ENCODE results near the gene CIAO3.

Gene CIAO3

DNA sequence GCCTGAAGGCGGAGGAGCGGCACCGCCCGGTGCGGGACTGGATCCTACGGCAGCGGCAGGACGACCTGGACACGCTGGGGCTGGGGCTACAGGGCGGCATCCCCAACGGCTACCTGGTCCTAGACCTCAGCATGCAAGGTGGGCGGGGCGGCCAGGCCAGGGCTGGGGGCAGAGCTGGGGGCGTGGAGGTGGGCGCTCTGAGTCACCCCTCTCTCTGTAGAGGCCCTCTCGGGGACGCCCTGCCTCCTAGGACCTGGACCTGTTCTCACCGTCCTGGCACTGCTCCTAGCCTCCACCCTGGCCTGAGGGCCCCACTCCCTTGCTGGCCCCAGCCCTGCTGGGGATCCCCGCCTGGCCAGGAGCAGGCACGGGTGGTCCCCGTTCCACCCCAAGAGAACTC lies 27.6 kb upstream of the CIAO3 start:
- no peak overlapping the region for H3K4me3 ChIP-seq (replicated peaks in 1 of 2; ENCODE audit: low read depth in 2 of 2, low read length in 2 of 2)
- no peak for DNase-seq (ENCODE audit: low read depth in 2 of 2)
- TF ChIP-seq, protein P1, sequence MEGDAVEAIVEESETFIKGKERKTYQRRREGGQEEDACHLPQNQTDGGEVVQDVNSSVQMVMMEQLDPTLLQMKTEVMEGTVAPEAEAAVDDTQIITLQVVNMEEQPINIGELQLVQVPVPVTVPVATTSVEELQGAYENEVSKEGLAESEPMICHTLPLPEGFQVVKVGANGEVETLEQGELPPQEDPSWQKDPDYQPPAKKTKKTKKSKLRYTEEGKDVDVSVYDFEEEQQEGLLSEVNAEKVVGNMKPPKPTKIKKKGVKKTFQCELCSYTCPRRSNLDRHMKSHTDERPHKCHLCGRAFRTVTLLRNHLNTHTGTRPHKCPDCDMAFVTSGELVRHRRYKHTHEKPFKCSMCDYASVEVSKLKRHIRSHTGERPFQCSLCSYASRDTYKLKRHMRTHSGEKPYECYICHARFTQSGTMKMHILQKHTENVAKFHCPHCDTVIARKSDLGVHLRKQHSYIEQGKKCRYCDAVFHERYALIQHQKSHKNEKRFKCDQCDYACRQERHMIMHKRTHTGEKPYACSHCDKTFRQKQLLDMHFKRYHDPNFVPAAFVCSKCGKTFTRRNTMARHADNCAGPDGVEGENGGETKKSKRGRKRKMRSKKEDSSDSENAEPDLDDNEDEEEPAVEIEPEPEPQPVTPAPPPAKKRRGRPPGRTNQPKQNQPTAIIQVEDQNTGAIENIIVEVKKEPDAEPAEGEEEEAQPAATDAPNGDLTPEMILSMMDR (IDR thresholded peaks at IDR 0.05; ENCODE audit: low read depth, low read length): no peak

DNA sequence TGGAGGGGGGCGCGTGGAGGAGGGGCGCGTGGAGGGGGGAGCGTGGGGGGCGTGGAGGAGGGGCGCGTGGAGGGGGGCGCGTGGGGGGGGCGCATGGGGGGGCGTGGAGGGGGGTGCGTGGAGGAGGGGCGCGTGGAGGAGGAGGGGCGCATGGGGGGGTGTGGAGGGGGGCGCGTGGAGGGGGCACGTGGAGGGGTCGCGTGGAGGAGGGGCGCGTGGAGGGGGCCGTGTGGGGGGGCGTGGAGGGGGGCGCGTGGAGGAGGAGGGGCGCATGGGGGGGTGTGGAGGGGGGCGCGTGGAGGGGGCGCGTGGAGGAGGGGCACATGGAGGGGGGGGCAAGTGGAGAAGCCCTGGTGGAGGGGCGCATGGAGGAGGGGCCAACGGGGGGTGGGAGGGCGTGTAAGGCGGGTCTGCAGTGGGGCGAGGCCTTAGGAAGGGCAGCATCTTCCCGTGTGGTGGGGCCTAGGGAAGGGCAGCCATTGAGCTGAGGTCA lies 27.0 kb upstream of the CIAO3 start:
- no peak overlapping the region for H3K4me3 ChIP-seq (replicated peaks in 1 of 2; ENCODE audit: low read depth in 2 of 2, low read length in 2 of 2)
- no peak for DNase-seq (ENCODE audit: low read depth in 2 of 2)
- TF ChIP-seq, protein P1 (IDR thresholded peaks at IDR 0.05; ENCODE audit: low read depth, low read length): no peak

DNA sequence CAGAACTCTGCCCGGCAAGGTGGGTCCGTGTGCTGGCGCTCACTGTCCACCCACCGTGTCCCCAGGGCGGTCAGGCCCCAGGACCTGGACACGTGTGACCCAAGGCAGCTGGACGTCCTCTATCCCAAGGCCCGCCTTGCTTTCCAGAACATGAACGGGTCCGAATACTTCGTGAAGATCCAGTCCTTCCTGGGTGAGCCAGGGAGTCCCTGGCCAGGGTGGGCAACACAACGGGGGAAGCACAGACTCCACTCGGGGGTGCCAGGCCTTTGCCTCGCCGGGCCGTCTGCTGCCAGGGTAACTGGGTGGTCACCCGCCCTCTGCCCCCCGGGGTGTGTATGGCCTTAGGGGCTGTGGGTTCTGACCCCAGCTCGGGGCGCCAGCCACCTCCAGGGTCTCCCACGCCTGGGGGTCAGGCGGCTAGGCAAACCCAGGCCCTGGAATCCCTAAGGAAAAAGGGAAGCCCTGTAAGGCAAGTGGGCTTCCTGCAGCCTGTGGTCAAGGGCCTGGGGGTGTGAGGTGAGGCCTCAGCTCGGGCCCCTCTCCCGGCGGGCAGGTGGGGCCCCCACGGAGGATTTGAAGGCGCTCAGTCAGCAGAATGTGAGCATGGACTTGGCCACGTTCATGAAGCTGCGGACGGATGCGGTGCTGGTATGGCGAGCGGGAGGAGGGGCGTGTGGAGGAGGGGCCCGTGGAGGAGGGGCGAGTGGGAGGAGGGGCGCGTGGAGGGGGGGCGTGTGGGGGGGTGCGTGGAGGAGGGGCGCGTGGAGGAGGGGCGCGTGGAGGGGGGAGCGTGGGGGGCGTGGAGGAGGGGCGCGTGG lies 26.2 kb upstream of the CIAO3 start:
- TF ChIP-seq, protein P1 (IDR thresholded peaks at IDR 0.05; ENCODE audit: low read depth, low read length): no peak
- H3K4me3 ChIP-seq (replicated peaks in 1 of 2; ENCODE audit: low read depth in 2 of 2, low read length in 2 of 2): no peak overlapping the region
- no peak for DNase-seq (ENCODE audit: low read depth in 2 of 2)

DNA sequence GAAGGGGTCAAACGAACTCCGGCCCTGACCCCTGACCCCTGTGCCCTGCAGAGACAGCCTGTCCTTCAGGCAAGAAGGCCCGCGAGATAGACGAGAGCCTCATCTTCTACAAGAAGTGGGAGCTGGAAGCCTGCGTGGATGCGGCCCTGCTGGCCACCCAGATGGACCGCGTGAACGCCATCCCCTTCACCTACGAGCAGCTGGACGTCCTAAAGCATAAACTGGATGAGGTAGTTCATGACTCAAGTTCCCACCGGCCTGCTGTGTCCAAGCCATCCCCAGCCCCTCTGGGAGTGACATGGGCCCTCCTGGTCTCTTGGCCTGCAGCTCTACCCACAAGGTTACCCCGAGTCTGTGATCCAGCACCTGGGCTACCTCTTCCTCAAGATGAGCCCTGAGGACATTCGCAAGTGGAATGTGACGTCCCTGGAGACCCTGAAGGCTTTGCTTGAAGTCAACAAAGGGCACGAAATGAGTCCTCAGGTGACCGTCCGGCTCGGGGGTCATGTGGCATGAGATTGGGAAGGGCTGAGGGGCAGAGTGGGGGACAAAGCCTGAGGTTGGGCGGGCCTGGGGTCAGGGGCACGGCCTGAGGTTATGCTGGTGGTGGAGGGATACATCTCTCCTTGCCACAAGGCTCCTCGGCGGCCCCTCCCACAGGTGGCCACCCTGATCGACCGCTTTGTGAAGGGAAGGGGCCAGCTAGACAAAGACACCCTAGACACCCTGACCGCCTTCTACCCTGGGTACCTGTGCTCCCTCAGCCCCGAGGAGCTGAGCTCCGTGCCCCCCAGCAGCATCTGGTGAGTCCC lies 25.4 kb upstream of the CIAO3 start:
- TF ChIP-seq, protein P1 (IDR thresholded peaks at IDR 0.05; ENCODE audit: low read depth, low read length): no peak
- no peak overlapping the region for H3K4me3 ChIP-seq (replicated peaks in 1 of 2; ENCODE audit: low read depth in 2 of 2, low read length in 2 of 2)

DNA sequence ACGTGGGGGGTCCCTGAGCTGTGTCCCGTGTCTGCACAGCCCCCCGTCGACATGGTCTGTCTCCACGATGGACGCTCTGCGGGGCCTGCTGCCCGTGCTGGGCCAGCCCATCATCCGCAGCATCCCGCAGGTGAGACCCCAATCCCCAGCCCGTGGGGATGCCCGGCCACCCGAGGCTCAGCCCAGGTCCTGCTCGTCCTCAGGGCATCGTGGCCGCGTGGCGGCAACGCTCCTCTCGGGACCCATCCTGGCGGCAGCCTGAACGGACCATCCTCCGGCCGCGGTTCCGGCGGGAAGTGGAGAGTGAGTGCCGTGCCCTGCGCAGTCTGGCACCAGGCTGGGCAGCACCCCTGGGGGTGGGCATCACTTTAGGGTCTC lies 24.7 kb upstream of the CIAO3 start:
- no peak for DNase-seq (ENCODE audit: low read depth in 2 of 2)
- H3K4me3 ChIP-seq (replicated peaks in 1 of 2; ENCODE audit: low read depth in 2 of 2, low read length in 2 of 2): no peak overlapping the region
- TF ChIP-seq, protein P1 (IDR thresholded peaks at IDR 0.05; ENCODE audit: low read depth, low read length): no peak

More for the DNA sequence above, 25.4 kb upstream of the CIAO3 start:
- DNase-seq (ENCODE audit: low read depth in 2 of 2): no peak

DNA sequence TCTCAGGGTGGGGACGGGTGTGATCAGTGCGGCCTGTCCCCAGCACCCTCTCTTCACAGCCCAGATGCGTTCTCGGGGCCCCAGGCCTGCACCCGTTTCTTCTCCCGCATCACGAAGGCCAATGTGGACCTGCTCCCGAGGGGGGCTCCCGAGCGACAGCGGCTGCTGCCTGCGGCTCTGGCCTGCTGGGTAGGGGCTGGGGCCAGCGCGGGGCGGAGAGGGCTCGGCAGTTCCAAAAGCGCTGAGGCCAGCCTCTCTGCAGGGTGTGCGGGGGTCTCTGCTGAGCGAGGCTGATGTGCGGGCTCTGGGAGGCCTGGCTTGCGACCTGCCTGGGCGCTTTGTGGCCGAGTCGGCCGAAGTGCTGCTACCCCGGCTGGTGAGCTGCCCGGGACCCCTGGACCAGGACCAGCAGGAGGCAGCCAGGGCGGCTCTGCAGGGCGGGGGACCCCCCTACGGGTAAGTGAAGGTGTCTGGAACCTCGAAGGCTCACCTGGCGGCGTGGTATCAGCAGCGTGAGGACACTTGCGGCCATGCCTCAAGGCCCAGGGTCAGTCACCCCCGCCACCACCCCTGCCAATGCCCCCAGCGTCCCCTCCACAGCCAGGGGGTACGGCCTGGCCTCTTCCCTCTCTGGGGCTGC lies 24.2 kb upstream of the CIAO3 start:
- TF ChIP-seq, protein P1 (IDR thresholded peaks at IDR 0.05; ENCODE audit: low read depth, low read length): no peak
- H3K4me3 ChIP-seq (replicated peaks in 1 of 2; ENCODE audit: low read depth in 2 of 2, low read length in 2 of 2): no peak overlapping the region
- no peak for DNase-seq (ENCODE audit: low read depth in 2 of 2)
